ENCODE data around the gene KCNC4. TPM values are rescaled to one million over a fixed set of nuclear protein-coding genes. Genes with fewer than 3 reads are reported as not detected.

KCNC4 gene
- total RNA-seq: 0.68 and 7.0 TPM in 2 replicates

DNA sequence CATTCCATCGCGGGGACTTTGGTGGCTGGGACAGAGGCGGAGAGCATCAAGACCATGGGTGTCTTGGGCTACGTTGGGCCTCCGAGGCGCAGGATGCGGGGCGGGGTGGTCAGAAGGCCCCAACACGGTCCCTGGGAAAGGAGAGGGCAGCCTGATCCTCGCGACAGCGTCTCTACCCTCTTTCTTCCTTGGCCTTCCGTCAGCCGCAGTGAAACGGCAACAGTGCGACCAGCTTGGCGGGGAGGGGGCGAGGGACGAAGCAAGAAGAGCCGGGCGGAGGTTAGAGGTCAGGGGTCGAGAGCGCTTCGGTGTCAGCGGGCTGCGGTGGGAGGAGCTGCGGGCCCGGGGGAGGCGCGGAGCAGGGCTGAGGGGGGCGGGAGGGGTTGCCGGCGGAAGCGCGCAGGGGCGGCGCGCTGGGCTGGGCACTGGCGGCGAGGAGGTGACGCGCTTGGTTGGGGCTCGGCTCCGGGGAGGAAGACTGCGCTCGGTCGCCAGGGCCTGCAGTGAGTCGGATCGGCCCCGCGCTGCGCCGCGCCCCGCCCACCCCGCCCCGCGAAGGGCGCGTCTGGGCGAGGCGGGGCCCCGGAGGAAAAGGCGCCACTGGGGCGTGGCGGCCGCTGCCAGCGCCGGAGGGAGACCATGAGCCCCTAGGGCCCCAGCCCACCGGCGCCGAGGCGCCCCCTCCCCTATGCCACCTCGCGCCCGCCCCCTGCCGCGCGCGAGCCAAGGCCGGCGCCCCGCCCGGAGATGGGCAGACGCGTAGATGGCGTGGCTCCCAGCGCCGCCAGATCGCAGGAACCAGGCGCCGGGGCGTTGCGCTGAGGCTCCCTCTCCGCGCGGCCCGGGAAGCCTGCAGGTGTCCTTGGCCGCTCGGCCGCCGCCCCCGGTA is at the start of gene KCNC4:
Gene KCNC4 (plus strand): TSS at position 600 of the 889 bp plus-strand sequence. CDS start 1,186 bp downstream, outside the sequence.

Other genes starting within 250 kb of the KCNC4 start
- gene AHCYL1, start 225.5 kb upstream of the KCNC4 start, total RNA-seq: 62.5 and 93.9 TPM in 2 replicates
- 42.7 and 61.8 TPM in 2 replicates for gene STRIP1, start 175.7 kb upstream of the KCNC4 start, total RNA-seq
- not detected in 2 replicates for gene ALX3, start 139.6 kb upstream of the KCNC4 start, total RNA-seq
- not detected in 2 replicates for gene UBL4B, start 97.9 kb upstream of the KCNC4 start, total RNA-seq
- under 0.01 TPM in 2 replicates for gene SLC6A17, start 59.8 kb upstream of the KCNC4 start, total RNA-seq
- gene RBM15, start 129.1 kb downstream of the KCNC4 start, total RNA-seq: 42.4 and 49.9 TPM in 2 replicates
- gene SLC16A4, start 180.7 kb downstream of the KCNC4 start, total RNA-seq: 10.6 and 52.3 TPM in 2 replicates
- gene LAMTOR5, start 197.4 kb downstream of the KCNC4 start, total RNA-seq: 47.6 and 51.9 TPM in 2 replicates
- not detected in 2 replicates for gene PROK1, start 240.8 kb downstream of the KCNC4 start, total RNA-seq

Measured in nasal cavity respiratory epithelium epithelial cell of viscerocranial mucosa (primary cell).